ENCODE results near the gene NACC1.
A peak's percentile ranks its signal among the peaks of the same experiment; 100 is the strongest.

Gene NACC1

GRCh38 chr19:13155472-13156359 lies 37.7 kb downstream of the NACC1 start:
- TF ChIP-seq NFRKB (IDR thresholded peaks at IDR 0.05) (no peak), FOXK2 (IDR thresholded peaks at IDR 0.05) (no peak), ELF4 (IDR thresholded peaks at IDR 0.05) (no peak; the same call in 1 of the 2 replicates), BHLHE40 (IDR thresholded peaks at IDR 0.05; ENCODE audit: borderline replicate concordance) (no peak), FOXA1 (IDR thresholded peaks at IDR 0.05) (no peak), CTBP1 (IDR thresholded peaks at IDR 0.05; ENCODE audit: borderline replicate concordance) (no peak), LEF1 (IDR thresholded peaks at IDR 0.05; ENCODE audit: borderline replicate concordance) (no peak), HDGF (IDR thresholded peaks at IDR 0.05; ENCODE audit: borderline replicate concordance) (no peak), PKNOX1 (IDR thresholded peaks at IDR 0.05) (no peak), ZNF384 (IDR thresholded peaks at IDR 0.05) (no peak), SP1 (IDR thresholded peaks at IDR 0.05) (no peak), L3MBTL2 (conservative IDR thresholded peaks at IDR 0.05) (no peak), FOXM1 (IDR thresholded peaks at IDR 0.05; ENCODE audit: borderline replicate concordance) (no peak)
- POLR2A ChIA-PET: interaction anchor here (0.6 to 2.0 kb wide), 7 partner anchors 8 to 39 kb away, joined by 3 to 14 read pairs (median 4); partner anchors contain the start of gene NACC1
- DNase-seq (ENCODE audit: extremely low spot score): no peak
- CTCF ChIA-PET: interaction anchor here (1.0 kb wide), 1 partner anchor 85 kb away, joined by 3 read pairs; no protein-coding TSS in a partner anchor

- TF ChIP-seq ARNT (IDR thresholded peaks at IDR 0.05) (no peak), LEF1 (IDR thresholded peaks at IDR 0.05; ENCODE audit: borderline replicate concordance) (no peak), TARDBP (IDR thresholded peaks at IDR 0.05) (no peak), SP1 (IDR thresholded peaks at IDR 0.05) (no peak), ELF4 (IDR thresholded peaks at IDR 0.05) (no peak), HDGF (IDR thresholded peaks at IDR 0.05; ENCODE audit: borderline replicate concordance) (no peak), FOXM1 (IDR thresholded peaks at IDR 0.05; ENCODE audit: borderline replicate concordance) (no peak)
- POLR2A ChIA-PET: no interaction called here
- no peak for DNase-seq (ENCODE audit: extremely low spot score)
- CTCF ChIA-PET: no interaction called here
Measured at GRCh38 chr19:13159713-13160112, 41.6 kb downstream of the NACC1 start.

- TF ChIP-seq CTBP1 (IDR thresholded peaks at IDR 0.05; ENCODE audit: borderline replicate concordance): no peak
- no peak for TF ChIP-seq NFRKB (IDR thresholded peaks at IDR 0.05)
- no peak for TF ChIP-seq ZNF384 (IDR thresholded peaks at IDR 0.05)
- no peak for TF ChIP-seq PKNOX1 (IDR thresholded peaks at IDR 0.05)
- no peak for TF ChIP-seq SUZ12 (IDR thresholded peaks at IDR 0.05)
- no peak for TF ChIP-seq BHLHE40 (IDR thresholded peaks at IDR 0.05; ENCODE audit: borderline replicate concordance)
- no peak for TF ChIP-seq FOXK2 (IDR thresholded peaks at IDR 0.05)
- TF ChIP-seq SP1 (IDR thresholded peaks at IDR 0.05): no peak
- no peak for TF ChIP-seq FOXM1 (IDR thresholded peaks at IDR 0.05; ENCODE audit: borderline replicate concordance)
- TF ChIP-seq L3MBTL2 (conservative IDR thresholded peaks at IDR 0.05): no peak
- TF ChIP-seq ELF4 (IDR thresholded peaks at IDR 0.05): no peak
- no peak for TF ChIP-seq HDGF (IDR thresholded peaks at IDR 0.05; ENCODE audit: borderline replicate concordance)
- POLR2A ChIA-PET: interaction anchor here (5.0 kb wide), 1 partner anchor 8 kb away, joined by 66 read pairs; no protein-coding TSS in a partner anchor
- DNase-seq (ENCODE audit: extremely low spot score): no peak
- CTCF ChIA-PET: no interaction called here
Measured at GRCh38 chr19:13160557-13160956, 42.5 kb downstream of the NACC1 start.

- ChIA-PET CTCF (interaction anchor here (1.3 kb wide), 1 partner anchor 13 kb away, joined by 3 read pairs; the partner anchor contains the start of genes IER2 and STX10), POLR2A (interaction anchor here (0.8 to 5.0 kb wide), 12 partner anchors 8 to 1351 kb away, joined by 3 to 66 read pairs (median 4); partner anchors contain the start of genes IER2, NACC1 and STX10)
- peak; percentile 50 for TF ChIP-seq L3MBTL2 (conservative IDR thresholded peaks at IDR 0.05)
- TF ChIP-seq PKNOX1 (IDR thresholded peaks at IDR 0.05): peak; percentile 95
- TF ChIP-seq LEF1 (IDR thresholded peaks at IDR 0.05; ENCODE audit: borderline replicate concordance): no peak
- DNase-seq (ENCODE audit: extremely low spot score): peak; percentile 91
Measured at GRCh38 chr19:13162724-13163608, 44.9 kb downstream of the NACC1 start.

GRCh38 chr19:13163609-13164342 lies 45.7 kb downstream of the NACC1 start:
- TF ChIP-seq SP1 (IDR thresholded peaks at IDR 0.05) (no peak), PKNOX1 (IDR thresholded peaks at IDR 0.05) (peak; percentile 60)
- DNase-seq (ENCODE audit: extremely low spot score): no peak
- ChIA-PET POLR2A (interaction anchor here (0.9 to 5.0 kb wide), 12 partner anchors 7 to 1350 kb away, joined by 3 to 66 read pairs (median 4); partner anchors contain the start of genes IER2, NACC1 and STX10), CTCF (interaction anchor here (1.3 kb wide), 1 partner anchor 13 kb away, joined by 3 read pairs; the partner anchor contains the start of genes IER2 and STX10)

All from HEK293T (cell line).